Measurements from ENCODE around the gene SNCB. TPM values are rescaled to one million over a fixed set of nuclear protein-coding genes. Genes with fewer than 3 reads are reported as not detected.

The SNCB gene
- total RNA-seq, 1 donor from 2014 or later = 0.43 TPM

GRCh38 chr5:176647843-176648473 is 17.6 kb upstream of the SNCB start:
- intact Hi-C loops (cut with DNase I) = loop anchor here (5.0 kb wide), 2 partner anchors 106 to 231 kb away; partner anchors contain the start of gene CLTB
- DNase-seq (ENCODE audit: low spot score) = no peak

- intact Hi-C loops (cut with DNase I) = loop anchor here (5.0 kb wide), 2 partner anchors 105 to 230 kb away; partner anchors contain the start of gene CLTB
- DNase-seq (ENCODE audit: low spot score) = peak; percentile 100
These were observed 16.9 kb upstream of the SNCB start, which contains the start of gene TSPAN17 for GRCh38 chr5:176647030-176647842. Gene TSPAN17 (plus strand): TSS chr5:176647484. CDS start chr5:176647616, 132 bp downstream.

DNA sequence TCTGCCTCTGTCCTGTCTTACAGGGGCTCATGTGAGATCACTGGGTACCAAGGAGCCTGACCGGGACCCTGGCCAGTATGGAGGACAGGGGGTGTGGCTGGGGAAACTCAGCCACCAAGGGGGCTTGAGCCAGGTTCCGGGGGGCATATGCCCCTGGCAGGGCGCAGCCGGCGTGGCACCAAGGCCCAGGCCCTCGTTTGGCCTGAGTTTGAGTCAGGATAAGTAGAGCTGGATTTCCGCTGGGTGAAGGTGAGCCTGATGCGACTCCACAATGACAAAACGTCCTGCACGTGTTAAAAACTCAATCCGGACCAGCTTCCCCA is 16.3 kb upstream of the SNCB start:
- DNase-seq (ENCODE audit: low spot score) = no peak
- intact Hi-C loops (cut with DNase I) = loop anchor here (5.0 kb wide), 2 partner anchors 104 to 229 kb away; partner anchors contain the start of gene CLTB

DNA sequence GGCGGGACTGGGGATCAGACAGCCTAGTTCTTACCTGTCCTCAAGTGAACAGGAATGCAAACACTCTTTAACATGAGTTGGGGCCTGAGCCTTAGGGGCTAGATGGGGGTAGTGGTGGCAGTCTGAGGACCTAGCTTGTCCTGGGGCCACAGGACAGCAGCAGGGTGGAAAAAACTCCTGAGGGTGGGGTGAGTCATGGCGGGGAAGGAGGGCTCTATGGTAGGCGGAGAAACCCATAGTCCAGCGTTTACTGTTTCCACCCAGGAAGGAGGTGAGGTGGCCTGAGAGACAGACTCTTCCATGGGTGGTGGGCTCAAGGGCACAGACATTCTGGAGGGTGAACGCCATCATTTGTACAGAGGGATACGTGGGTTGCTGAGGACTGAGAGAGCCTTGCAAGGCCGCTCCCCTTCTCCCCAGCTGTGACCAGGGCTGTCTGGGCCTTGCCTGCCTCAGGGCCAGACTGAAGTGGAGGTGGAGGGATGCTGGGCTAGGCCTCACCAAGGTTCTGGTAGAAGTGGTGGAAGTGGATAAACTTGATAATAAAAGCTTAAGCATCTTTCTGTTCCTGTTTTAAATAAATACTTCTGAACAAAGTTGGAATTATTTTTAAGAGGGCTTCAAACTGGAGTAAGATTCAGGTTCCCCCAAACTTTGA is 15.8 kb upstream of the SNCB start:
- intact Hi-C loops (cut with DNase I) = loop anchor here (5.0 kb wide), 2 partner anchors 104 to 229 kb away; partner anchors contain the start of gene CLTB
- no peak for DNase-seq (ENCODE audit: low spot score)

DNA sequence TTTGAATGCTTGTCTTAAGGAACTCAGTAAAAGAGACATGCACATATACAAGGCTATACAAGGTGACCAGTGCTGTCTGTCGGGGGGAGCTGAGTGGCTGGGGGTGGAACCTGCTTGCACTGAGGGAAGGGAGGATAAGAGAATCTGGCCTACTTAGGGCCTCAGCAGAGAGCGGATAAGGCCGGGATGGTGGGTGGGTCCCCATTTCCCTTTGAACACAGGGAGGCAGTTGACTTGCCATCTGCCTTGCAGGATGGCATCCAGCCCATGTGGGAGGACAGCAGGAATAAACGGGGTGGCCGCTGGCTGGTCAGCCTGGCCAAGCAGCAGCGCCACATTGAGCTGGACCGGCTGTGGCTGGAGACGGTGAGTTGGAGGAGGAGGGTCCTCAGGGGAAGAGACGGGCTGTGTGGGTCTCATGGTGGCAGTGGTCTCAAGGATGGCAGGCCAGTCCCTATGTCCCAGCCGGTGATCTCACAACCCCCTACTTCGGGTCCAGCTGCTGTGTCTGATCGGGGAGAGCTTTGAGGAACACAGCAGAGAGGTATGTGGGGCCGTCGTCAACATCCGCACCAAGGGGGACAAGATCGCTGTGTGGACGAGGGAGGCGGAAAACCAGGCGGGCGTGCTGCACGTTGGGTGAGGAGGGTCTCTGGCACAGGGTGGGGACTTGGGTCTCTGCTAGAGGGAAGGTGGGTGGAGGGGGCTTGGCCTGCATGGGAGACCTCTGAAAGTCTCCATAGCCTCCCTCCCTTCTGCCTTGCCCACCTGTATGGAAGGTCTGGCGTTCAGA is 14.7 kb upstream of the SNCB start:
- DNase-seq (ENCODE audit: low spot score) = no peak
- intact Hi-C loops (cut with DNase I) = loop anchor here (5.0 kb wide), 2 partner anchors 103 to 228 kb away; partner anchors contain the start of gene CLTB

DNA sequence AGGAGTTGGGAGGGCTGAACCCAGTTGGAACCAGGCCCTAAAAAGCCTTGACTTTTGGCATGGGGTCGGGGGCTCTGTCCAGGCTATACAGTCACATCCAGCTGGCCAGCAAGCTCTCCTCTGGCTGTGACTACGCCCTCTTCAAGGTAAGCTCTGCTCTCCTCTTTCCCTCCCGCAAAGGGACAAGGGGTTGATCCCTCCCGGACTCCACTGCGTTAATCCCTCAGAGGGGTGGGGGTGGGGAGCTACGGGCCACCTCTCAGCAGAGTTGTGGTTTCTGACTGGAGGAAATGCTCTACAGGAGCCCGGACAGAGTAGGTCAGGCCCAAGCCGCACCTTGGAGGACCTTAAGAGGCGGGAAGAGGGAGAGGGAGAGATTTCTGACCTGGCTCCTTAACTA is 14.0 kb upstream of the SNCB start:
- DNase-seq (ENCODE audit: low spot score) = no peak
- intact Hi-C loops (cut with DNase I) = no loop called here

GRCh38 chr5:176643491-176644219 is 13.3 kb upstream of the SNCB start:
- intact Hi-C loops (cut with DNase I) = no loop called here
- DNase-seq (ENCODE audit: low spot score) = no peak

GRCh38 chr5:176642675-176643490 is 12.5 kb upstream of the SNCB start:
- intact Hi-C loops (cut with DNase I) = no loop called here
- no peak for DNase-seq (ENCODE audit: low spot score)

DNA sequence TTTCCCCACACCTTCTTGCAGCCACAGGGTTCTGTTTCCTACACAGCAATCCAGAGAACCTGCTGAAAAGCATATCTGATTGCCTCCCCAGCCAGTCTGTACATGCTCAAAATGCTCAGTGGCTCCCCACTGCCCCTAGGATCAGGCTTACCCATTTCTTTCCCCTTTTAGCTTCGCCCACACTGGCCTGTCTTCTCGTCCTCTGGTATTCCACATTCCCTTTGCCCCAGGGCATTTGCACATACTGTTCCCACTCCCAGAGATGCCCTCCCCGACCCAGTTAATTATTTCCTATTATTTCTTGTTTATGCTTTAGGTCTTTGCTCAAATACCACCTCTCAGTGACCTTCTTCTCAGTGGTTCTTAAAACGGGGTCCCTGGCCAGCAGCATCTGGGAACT is 10.3 kb upstream of the SNCB start:
- no peak for DNase-seq (ENCODE audit: low spot score)
- intact Hi-C loops (cut with DNase I) = no loop called here

GRCh38 chr5:176639981-176640380 is 9.6 kb upstream of the SNCB start:
- intact Hi-C loops (cut with DNase I) = no loop called here

GRCh38 chr5:176639208-176639607 is 8.9 kb upstream of the SNCB start:
- no peak for DNase-seq (ENCODE audit: low spot score)
- intact Hi-C loops (cut with DNase I) = no loop called here

More at GRCh38 chr5:176639981-176640380, 9.6 kb upstream of the SNCB start:
- DNase-seq (ENCODE audit: low spot score) = peak; percentile 86

DNA sequence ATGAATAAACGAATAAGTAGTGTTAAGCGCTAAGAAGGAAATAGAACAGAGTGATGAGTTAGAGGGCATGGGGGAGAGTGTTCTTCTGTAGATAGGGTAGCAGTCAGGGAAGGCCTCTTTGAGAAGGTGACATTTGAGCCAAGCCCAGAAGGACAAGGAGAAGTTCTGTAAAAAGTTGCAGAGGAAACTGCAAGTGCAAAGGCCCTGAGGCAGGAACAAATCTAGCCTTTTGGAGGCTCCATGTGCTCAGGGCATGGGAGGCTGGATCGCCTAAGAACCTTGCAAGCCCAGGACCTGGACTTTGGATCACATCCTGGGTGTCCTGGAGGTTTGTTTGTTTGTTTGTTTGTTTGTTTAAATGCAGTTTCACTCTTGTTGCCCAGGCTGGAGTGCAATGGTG is 8.1 kb upstream of the SNCB start:
- intact Hi-C loops (cut with DNase I) = no loop called here
- no peak for DNase-seq (ENCODE audit: low spot score)

DNA sequence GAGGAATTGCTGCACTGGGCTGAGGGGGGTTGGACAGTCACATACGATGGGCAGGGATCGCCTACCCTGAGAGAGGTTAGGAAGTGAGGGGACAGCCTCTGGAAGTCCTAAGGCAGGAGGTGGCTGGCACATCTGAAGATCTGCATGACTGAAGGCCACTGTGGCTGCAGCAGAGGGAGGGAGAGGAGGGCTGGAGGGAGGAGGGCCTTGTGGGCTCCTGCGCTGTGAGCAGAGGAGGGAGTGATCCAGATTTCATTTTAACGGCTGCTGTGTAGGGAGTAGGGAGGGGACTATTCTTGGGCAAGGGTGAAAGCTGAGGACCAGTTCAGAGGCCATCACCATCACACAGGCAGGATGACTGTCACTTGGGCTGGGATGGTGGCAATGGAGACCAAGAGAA is 7.2 kb upstream of the SNCB start:
- intact Hi-C loops (cut with DNase I) = no loop called here
- DNase-seq (ENCODE audit: low spot score) = no peak

- intact Hi-C loops (cut with DNase I) = no loop called here
- DNase-seq (ENCODE audit: low spot score) = no peak
These were observed 6.1 kb upstream of the SNCB start for GRCh38 chr5:176636426-176636825.

DNA sequence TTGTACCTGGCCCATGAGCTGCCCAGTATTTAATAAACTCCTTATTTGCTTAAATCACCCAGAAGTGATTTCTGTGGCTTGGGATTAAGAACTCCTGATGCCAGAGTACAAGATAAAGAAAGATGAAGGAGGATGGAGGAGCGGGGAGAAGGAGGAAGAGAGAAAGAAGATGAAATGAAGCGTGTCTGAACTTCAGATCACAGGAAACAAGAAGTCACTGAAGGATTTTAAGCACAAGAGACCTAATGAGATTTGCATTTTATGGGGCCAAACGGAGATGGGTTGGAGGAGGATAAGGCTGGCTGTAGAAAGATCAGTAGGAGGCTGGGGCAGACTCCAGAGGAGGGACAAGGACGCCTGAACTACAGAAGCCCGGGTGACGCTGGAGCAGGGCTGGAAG is 3.3 kb upstream of the SNCB start:
- no peak for DNase-seq (ENCODE audit: low spot score)
- intact Hi-C loops (cut with DNase I) = no loop called here

GRCh38 chr5:176632745-176633144 is 2.4 kb upstream of the SNCB start:
- intact Hi-C loops (cut with DNase I) = no loop called here

DNA sequence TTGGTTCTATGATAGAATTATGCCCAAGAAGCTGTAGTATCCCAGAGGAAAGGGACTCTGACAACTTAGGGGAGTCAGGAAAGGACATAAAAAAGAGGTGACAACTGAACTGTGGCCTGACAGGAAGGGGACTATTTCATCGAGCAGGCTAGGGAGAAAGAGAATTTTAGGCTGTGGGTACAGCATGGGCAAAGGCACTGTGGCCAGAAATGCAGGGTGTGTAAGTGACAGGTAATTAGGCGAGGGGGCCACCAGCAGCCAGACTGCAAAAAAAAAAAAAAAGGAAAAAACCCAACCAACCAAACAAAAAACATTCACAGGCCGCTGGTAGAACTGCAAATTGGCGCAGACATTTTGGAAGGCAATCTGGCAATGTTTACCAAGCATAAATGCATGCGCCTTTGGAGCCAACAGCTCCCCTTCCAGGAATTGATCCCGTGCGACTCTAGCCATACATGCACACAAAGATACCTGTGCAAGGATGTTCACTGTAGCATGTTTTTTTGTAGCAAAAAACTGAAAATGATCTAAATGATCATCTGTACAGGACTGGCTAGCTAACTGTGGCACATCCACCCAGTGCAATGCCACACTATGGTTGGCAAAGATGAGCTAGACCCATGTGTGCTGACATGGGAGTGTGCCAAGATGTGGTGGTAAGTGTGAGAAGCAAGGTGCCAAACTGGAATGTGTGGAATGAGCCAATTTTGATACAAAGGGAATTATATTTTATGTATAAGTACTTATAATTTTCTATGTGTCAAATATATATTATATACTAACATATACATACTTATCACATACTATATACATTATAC is 1.3 kb upstream of the SNCB start:
- no peak for DNase-seq (ENCODE audit: low spot score)
- intact Hi-C loops (cut with DNase I) = no loop called here

More at GRCh38 chr5:176632745-176633144, 2.4 kb upstream of the SNCB start:
- DNase-seq (ENCODE audit: low spot score) = no peak
